HG02588 (cell line): ENCODE measurements around the gene RBM20.

Experiments used
- ATAC-seq: cut with Tn5 transposase; IDR thresholded peaks from one replicate; pipeline ENCODE4 v1.9.1; 2021; ENCODE audit warnings: mild to moderate bottlenecking, moderate library complexity; ENCODE audit not compliant: unreplicated experiment

RBM20 gene

DNA sequence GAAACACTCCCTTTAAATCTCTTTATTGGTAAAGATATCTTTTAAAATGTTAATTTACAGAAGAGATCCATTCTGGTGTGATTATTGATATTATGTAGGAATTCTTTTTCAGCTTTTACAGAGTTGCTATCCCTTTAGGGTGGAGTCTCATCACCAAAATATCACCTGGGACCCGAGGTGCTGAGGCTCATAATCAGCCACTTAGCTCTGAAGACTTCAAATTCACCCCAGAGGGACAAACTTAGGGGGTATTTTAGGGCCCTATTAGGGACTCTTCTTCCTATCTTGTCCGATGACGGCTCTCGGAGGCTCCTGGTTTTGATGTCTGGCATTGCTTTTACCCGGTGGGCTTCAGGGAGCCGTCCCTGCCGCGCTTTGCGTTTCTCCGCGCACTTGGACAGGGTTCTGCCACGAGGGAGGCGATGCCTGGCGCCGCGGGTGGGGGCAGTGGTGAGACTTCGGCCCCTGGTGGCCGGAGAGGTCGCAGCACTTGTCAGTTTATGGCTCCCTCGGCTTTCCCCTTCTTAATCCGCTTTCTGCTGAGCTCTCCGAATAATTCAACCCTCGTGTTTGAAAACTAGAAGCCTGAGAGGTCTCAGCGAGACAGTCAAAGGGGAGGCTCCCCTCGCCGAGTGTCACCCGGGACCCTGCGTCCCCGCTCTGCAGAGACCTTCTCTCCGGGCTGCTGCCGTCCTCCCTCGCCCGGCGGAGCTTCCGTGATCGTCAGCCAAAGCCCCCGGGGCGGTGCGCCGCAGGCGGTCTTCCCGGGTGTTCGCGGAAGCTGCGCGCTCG, 27.8 kb downstream of the RBM20 start:
- peak; percentile 99 for ATAC-seq

DNA sequence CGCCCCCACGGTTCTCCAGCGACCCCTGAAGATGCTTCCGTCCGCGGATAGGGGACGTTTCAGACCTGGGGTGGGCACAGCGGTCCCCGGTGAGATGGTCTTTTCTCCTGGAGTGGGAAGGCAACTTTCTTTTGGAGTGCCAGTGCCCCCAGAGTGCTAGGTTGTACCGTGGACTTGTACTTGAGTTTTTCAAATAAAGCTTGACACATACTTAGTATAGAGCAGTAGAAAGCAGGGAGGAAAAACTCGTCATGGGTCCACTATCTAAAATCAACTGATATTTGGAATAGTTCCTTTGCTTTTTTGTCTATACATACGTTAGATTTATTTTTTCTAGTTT, 28.4 kb downstream of the RBM20 start:
- ATAC-seq: peak; percentile 16

DNA sequence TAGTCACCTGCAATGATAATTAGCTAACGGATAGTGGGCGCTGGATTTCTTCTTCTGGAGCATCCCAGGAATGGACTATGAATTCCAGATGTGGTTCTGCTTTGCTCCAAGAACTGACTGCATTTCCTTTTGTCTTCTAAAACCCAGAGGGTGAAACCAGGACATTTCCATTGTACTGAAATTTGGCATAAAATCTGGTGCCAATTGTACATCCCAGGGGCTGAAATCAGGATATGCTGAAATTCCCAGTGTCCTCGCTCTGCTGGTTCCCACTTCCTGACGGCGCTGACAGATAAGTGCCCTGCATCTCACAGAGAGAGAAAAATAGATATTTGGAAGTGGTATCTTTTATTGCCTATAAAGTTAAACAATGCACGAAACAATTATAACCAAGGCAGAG, 31.9 kb downstream of the RBM20 start:
- ATAC-seq: no peak

DNA sequence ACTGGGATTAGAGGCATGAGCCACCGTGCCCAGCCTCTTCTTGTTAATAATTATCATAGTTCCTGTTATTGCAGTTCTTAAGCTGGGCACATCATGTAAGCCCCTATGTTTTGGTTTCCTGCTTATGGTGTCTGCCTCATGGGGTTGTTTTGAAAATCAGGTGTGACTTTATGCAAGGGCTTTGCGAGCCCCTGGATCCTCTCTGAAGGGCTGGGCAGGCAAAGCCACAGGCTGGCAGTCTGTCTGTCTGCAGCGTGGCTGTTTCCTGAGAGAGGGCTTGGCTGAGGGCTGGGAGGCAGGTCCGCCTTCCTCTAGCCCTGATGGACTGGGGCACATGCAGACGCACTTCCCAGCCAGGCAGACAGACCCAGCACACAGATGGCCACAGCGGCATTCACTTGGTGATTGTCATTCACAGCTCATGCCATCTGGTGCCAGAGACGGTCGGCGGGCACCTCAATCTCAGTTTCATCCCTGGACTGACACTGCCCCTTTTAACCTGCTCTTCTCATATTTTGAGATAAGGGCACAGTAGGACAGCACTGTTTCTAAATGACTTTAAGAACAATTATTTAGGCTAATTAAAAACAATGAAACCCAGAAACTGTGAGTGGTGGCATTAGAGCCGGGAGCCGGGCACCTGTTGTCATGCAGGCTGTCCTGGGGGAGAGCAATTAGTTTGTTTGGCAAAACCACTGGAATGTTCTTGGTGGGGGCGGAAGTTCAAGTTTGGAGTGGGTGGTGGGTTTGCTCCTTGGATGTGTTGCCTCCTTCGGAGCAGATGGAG, 35.5 kb downstream of the RBM20 start:
- no peak for ATAC-seq

DNA sequence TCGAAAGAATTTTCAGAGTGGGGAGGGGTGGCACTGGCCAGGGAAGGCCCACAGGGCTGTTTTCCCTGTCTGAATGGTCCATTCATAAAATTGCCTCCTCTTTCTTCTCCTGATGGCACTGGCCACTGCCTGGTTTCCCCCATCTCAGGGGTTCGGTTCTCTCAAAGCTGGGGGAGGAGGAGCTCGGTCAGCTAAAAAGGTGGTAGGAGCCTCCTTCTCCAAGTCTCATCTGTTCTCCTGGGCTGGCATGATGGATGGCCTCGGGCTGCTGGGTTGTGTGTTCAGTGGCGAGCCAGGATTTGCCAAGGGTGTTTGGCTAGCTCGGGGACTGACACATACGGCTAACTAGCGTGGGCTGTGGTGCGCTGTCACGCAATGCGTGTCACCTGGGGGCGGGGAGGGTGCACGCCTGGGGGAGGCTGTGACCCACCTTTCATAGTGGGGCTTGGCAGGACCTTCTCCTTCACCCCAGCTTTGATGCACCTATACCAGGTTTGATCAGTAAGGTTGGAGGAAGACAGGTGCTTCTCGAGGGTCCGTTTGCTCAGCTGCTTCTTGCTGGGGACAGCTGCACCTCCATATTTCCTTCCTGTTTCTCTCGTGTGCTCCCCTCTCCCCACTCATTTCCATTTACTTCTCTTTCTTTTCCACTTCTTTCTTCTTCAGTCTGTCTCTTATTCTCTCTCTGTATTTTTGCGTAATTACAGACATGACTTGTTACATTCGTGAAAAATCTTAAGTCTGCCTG, 36.3 kb downstream of the RBM20 start:
- ATAC-seq: no peak

DNA sequence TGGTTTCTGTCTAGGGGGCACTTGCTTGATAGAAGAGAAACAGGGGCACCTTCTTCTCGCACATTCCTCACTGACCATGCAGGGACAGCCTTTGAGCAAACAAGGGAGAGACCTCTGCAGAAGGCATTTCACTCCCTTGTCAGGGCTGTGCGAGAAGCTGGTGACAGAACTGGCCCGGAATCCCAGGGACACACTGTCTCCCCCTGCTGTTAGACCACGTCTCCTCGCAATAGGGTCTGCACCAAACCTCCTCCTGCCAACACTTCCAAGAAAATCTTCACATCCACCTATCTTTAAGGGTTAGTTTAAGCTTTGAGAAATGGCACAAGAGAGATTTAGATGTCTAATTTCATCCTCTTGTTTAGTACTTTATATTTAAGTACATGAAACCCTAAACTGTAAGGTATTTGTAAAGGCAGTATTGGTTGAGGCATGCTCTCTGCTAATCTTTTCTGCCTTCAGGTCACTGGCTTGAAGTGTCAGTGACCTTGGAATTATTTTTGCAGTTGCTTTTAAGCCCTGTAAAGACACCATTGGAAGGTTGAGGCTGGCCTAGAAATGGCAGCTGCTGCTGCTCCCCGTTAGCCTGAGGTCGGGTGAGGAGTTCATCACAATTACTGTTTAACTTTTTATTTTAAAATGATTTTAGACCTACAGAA, 37.0 kb downstream of the RBM20 start:
- no peak for ATAC-seq

DNA sequence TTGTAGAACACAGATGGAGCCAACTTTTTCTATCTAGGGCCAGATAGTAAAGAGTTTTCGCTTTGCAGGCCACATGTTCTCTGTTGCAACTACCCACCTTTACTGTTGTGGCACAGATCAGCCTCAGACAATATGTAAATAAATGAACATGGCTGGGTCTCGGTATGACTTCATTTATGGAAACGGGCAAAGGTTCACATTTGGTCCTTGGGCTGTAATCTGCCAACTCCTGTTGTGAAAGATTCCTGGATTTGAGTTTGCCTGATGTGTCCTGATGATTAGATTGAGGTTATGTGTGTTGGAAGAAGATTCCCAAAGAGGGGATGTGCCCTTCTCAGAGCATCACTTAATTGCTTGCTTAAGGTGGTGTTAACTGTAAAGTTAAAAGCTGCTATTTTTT, 38.2 kb downstream of the RBM20 start:
- ATAC-seq: no peak

DNA sequence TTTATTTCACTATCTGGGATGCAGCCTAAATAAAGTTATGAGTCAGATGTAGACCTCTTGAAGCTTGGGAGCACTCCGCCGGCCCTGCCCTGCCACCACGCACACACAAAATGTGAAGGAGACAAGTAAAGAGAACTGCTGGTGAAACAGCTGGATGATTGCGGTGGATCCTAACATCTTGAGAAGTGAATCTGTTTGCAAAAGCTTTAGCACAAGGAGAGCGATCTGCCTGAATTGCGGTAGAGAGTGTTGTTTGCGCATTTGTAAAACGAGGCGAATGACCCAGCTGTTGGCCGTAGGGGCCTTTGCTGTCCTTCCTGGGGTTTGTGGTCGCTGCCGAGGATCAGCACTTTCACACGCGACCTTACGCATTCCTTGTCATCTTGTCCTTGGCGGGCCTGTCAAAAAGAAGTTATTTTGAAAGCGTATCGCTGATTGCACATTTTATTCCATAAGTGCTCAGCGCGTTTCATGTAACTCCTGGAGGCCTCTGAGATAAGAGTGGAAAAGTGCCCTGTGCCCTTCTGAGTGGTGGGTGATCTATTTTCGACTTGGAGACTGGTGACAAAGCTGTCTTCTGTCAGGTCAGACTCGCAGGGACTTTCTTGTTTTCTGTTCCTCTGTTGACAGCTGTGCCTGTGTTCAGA, 40.8 kb downstream of the RBM20 start:
- ATAC-seq: no peak

DNA sequence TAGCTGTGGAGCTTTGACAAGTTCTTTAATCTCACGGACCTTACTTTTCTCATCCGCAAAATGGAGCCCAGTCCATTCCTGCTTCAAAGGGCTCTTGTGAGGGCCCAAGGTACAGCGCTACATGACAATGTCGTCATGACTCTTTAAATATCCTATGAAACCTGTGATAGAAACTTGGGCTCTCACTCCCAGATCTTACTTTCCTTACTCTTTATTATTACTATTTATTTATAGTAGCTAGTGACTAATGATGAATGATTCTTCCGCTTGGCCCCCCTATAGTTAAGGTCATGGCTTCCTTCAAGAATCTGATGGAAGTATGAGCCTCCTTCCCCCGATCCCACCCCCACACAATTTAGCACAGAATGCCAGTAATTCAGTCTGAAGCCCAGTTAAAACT, 41.9 kb downstream of the RBM20 start:
- ATAC-seq: no peak

DNA sequence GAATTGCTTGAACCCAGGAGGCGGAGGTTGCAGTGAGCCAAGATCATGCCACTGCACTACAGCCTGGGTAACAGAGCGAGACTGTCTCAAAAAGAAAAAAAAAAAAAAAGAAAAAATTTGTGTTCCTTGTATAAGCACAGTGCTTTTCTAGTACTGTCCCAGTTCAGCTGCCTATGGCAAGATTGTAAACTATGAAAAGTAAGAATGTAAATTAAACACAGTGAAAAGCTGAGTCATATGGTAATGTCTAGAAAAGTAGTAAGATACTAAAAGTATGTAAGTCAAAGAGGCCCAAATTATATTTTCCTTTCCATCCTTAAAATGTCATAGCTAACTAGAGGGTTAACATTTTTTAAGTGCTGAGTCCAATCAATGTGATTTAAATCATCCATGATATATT, 42.8 kb downstream of the RBM20 start:
- no peak for ATAC-seq

DNA sequence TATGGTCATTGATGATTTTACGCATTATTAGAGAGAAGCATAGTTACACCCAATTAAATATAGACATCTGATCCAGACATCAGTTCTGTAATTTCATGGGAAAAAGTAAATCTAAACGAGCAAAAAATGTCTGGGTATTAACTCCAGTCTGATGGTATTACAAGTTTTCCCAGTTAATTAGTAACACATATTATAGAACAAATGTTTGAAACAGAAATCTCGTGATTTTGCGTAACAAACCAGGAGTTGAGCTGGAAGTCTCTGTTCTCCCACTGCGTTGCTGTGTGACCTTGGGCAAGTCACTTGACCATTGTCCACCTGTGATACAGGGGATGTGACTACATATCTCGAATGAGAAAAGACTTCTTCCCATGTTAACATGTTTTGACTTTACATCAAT, 43.3 kb downstream of the RBM20 start:
- no peak for ATAC-seq

DNA sequence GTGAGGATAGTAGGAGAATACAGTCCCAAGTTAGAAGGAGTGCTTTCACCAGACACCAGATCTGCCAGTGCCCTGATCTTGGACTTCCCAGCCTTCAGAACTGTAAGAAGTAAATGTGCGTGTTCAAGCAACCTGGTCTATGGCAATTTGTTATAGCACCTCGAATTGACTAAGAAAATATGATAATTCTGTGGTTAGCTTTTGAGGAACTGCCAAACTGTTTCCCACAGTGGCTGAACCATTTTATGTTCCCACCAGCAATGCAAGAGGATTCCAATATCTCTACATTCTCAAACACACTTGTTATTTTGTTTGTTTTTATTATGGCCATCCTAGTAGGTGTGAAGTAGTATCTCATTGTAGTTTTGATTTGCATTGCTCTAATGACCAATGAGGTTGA, 47.0 kb downstream of the RBM20 start:
- no peak for ATAC-seq

DNA sequence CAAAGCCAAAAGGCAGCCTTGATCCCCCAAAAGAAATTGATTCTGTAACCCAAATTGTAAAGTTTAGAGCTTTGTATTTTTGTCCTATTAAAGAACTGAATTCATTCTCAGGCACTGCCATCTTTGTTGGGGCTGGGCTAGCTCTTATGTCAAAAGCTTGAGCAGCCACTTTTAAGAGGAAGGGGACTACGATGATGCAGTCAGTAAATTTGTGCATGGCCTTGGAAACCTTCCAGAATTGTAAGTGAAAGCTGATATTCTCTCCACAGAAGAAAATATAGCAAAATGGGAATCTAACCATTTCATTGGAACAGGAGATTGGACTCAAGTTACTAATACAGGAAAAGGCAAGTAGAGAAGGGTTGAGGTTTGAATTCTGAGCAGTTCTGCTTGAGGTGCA, 50.1 kb downstream of the RBM20 start:
- ATAC-seq: no peak

DNA sequence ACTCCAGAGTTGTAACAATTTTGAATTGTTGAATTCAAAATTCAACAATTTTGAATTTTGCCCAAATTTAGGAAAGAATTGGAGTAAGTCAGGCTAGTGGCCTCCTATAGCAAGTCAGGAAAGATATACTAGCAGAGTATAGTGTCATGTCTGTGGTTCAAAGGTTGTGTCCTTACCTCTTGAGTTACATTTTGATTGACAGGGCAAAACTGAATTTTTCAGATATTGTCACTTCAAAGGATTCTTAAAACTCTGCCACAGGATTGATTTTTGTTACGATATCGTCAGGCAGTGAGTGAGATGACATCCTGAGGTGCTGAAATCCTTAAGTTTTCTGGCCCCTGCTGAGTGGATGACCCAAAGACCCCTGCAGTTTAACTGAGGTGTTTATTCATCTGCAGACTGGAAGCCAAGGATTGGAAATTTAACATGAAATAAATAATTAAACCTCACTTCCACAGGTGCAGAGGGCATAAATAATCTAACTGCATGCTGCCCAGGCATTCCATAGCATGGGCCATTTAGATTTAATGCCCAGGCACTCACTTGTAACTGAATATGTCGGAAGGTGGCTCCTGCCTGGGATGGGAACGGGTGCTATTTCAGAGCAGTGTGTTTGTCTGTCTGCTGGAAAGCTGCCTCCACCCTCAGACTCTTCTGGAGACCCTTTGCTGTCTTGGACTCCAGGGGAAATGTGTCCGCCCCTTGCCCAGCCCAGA, 50.8 kb downstream of the RBM20 start:
- ATAC-seq: no peak

DNA sequence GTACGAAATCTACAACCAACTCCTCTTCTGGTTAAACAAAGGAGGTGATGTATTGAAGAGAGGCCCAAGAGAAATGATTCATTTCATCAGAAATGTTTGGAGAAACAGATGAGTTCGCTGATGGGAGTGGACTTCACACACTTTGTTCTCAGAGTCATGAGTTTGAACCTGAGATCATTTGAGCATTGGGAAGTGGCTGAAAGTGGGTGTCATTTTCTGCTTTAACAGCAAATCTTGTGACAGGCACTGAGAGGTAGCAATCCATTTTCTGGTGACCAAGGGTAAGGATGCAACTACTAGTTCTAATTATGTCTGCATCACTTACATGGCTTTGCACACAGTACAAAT, 51.4 kb downstream of the RBM20 start:
- no peak for ATAC-seq

DNA sequence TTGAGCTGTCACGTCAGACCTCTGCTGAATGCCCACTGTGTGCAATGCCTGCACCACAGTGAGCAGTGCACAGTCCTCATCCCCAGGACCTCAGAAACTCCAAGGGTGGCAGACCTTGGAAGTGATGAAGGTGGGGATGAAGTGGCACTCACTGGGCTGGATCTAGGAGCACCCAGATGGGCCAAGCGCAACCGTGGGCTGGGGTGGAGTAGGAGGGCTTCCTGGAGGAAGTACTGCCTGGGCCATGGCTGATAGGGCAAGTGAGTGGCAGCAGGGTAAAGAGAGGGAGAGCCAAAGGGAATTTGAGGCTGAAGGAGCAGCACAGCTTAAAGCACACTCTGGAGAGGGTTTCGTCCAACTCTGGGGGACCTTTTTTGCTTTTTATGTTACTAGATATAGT, 52.3 kb downstream of the RBM20 start:
- ATAC-seq: no peak

DNA sequence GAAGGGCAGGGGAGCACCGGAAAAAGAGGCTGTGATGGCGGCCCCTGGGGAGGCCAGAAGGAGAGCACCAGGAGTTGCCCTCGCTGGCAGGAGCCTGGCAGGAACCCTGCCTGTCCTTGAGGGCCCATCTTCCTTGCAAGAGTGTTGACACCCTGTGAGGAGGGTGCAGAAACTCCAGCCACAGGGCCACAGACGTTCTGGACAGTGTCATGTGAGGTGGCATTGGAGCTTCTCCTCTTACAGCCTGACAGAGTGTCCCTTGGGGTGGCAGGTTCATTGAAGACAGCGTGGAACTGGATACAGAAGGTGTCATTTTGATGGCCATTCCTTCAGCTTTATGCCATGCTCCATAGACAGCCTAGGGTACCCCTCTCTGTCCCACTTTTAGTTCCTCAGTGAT, 54.2 kb downstream of the RBM20 start:
- no peak for ATAC-seq

DNA sequence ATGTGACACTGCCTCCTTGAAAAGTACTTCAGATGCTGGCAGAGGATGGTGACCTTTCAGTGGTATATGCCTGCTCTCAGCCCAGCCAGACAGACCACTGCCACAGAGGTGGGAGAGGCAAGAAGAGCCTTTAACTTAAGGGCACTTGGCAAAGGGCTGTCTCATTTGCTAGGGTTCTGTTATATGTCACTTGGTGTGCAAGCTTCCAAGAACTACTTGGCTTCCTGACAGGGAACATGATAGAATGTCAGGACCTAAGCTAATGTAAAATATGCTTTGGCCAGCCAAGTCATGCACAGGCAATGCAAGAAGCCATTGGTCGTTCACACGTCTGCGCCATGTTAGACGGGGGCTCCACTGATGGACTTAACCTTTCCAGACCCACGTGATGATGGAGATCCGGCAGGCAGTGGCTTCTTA, 54.7 kb downstream of the RBM20 start:
- ATAC-seq: no peak

DNA sequence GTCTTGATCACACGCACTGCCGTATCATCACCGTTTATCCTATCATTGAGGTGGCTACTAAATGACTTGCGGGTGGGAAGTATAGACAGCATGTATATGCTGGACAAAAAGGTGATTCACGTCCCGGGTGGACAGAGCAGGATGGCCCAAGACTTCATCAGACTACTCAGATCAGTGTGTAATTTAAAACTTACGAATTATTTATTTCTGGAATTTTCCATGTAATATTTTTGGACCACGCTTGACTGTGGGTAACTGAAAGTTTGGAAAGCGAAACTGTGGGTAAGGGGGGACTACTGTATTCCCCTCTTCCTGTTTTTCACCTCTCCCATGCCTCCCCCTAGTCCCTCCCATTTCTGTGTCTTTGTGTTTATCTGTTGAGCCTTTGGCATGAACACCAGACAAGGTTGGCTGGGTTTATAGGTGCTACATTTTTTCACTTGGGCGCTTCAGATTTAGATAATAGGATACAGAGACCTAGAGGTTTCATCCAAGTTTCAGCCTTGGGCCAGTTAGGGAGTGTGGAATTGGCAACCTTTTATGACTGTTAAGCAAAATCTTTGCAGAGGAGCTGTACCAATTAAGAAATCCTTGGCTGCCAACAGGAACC, 55.8 kb downstream of the RBM20 start:
- ATAC-seq: no peak
